ENCODE results near the gene HSPA1B. TPM values are rescaled to one million over a fixed set of nuclear protein-coding genes. Genes with fewer than 3 reads are reported as not detected.
A peak's percentile ranks its signal among the peaks of the same experiment; 100 is the strongest.
"Not testable (repeated sequence)": the region's sequence is repeated elsewhere in the genome, so short reads cannot be mapped to it uniquely, and the experiment has no call there.

The HSPA1B gene
- total and polyA plus RNA-seq, 2 experiments from 2014 or later: 111 to 172 TPM

GRCh38 chr6:31847276-31847978 lies 19.9 kb downstream of the HSPA1B start:
- H3K9me2 ChIP-seq (replicated peaks; ENCODE audit: insufficient read depth): no peaks in the 10 kb centered on the region
- H3K4me1 ChIP-seq (ENCODE audit: insufficient read depth): peaks cover 8% of the 10 kb centered on the region
- no peaks in the 10 kb centered on the region for H3K79me2 ChIP-seq
- H3K4me2 ChIP-seq: no peak overlapping the region
- H4K20me1 ChIP-seq (ENCODE audit: insufficient read depth, poor library complexity, severe bottlenecking): no peaks in the 10 kb centered on the region
- H3K4me3 ChIP-seq: no peak overlapping the region
- WGBS (ENCODE audit: low lambda C conversion rate, missing lambda C conversion rate): 83% methylated on average over 2 of the region's 2 CpGs
- no peak overlapping the region for H2AFZ ChIP-seq
- H3K36me3 ChIP-seq (replicated peaks; ENCODE audit: insufficient read depth, low read depth): no peaks in the 10 kb centered on the region
- no peak for TF ChIP-seq CTCF (IDR thresholded peaks at IDR 0.05; ENCODE audit: poor library complexity)
- peak; percentile 54 for DNase-seq (ENCODE audit: low spot score)
- H3K27me3 ChIP-seq: no peaks in the 10 kb centered on the region
- peak overlapping the region; percentile 82 for H3K27ac ChIP-seq
- no peaks in the 10 kb centered on the region for H3K9me3 ChIP-seq (ENCODE audit: low read depth)

GRCh38 chr6:31850765-31851484 lies 23.4 kb downstream of the HSPA1B start:
- Histone ChIP-seq H3K36me3 (replicated peaks; ENCODE audit: insufficient read depth, low read depth) (no peaks in the 10 kb centered on the region), H4K20me1 (ENCODE audit: insufficient read depth, poor library complexity, severe bottlenecking) (no peaks in the 10 kb centered on the region), H3K9me2 (replicated peaks; ENCODE audit: insufficient read depth) (no peaks in the 10 kb centered on the region), H3K4me1 (ENCODE audit: insufficient read depth) (peaks cover 8% of the 10 kb centered on the region), H2AFZ (no peak overlapping the region), H3K79me2 (no peaks in the 10 kb centered on the region), H3K4me2 (no peak overlapping the region), H3K27ac (peak overlapping the region; percentile 96), H3K9me3 (ENCODE audit: low read depth) (no peaks in the 10 kb centered on the region), H3K27me3 (no peaks in the 10 kb centered on the region), H3K4me3 (no peak overlapping the region)
- WGBS (ENCODE audit: low lambda C conversion rate, missing lambda C conversion rate): 97% methylated on average over 2 of the region's 2 CpGs
- no peak for TF ChIP-seq CTCF (IDR thresholded peaks at IDR 0.05; ENCODE audit: poor library complexity)
- TF ChIP-seq EZH2phosphoT487 (IDR thresholded peaks at IDR 0.05; ENCODE audit: low read depth, severe bottlenecking, unreplicated experiment): no peak
- no peak for TF ChIP-seq EZH2 (IDR thresholded peaks at IDR 0.05; ENCODE audit: borderline replicate concordance)
- no peak for DNase-seq (ENCODE audit: low spot score)

DNA sequence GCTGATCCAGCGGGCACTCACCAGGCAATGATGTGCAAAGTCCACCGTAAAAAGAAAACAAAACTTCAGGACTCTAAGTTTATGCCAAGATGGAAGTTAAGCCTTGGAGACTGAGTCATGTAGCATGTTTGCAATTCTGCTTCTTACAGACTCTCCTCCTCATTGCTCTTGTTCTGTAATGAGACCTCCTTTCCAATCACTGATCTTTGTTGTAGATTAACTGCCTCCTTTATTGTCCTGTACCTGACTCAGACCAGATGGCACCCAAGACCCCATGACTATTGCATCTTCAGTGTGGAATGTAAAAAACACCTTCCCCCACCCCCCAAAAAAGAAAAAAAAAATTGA lies 23.9 kb downstream of the HSPA1B start:
- Histone ChIP-seq H3K36me3 (replicated peaks; ENCODE audit: insufficient read depth, low read depth) (no peaks in the 10 kb centered on the region), H3K27me3 (no peaks in the 10 kb centered on the region), H3K79me2 (no peaks in the 10 kb centered on the region), H3K9me2 (replicated peaks; ENCODE audit: insufficient read depth) (no peaks in the 10 kb centered on the region), H3K4me1 (ENCODE audit: insufficient read depth) (peaks cover 8% of the 10 kb centered on the region), H4K20me1 (ENCODE audit: insufficient read depth, poor library complexity, severe bottlenecking) (no peaks in the 10 kb centered on the region), H3K4me2 (peak overlapping the region; percentile 35), H3K27ac (peak overlapping the region; percentile 96), H3K9me3 (ENCODE audit: low read depth) (no peaks in the 10 kb centered on the region), H2AFZ (no peak overlapping the region), H3K4me3 (no peak overlapping the region)
- TF ChIP-seq EZH2phosphoT487 (IDR thresholded peaks at IDR 0.05; ENCODE audit: low read depth, severe bottlenecking, unreplicated experiment): no peak
- TF ChIP-seq EZH2 (IDR thresholded peaks at IDR 0.05; ENCODE audit: borderline replicate concordance): no peak
- no peak for TF ChIP-seq CTCF (IDR thresholded peaks at IDR 0.05; ENCODE audit: poor library complexity)
- 59% methylated on average over 2 of the region's 2 CpGs for WGBS (ENCODE audit: low lambda C conversion rate, missing lambda C conversion rate)
- DNase-seq (ENCODE audit: low spot score): no peak

GRCh38 chr6:31851980-31852718 lies 24.6 kb downstream of the HSPA1B start:
- peak overlapping the region; percentile 96 for H3K27ac ChIP-seq
- WGBS (ENCODE audit: low lambda C conversion rate, missing lambda C conversion rate): 74% methylated on average over 22 of the region's 35 CpGs
- not testable (repeated sequence) for H3K9me2 ChIP-seq (replicated peaks; ENCODE audit: insufficient read depth); H3K79me2 ChIP-seq; H4K20me1 ChIP-seq (ENCODE audit: insufficient read depth, poor library complexity, severe bottlenecking); DNase-seq (ENCODE audit: low spot score); H3K36me3 ChIP-seq (replicated peaks; ENCODE audit: insufficient read depth, low read depth); H2AFZ ChIP-seq; H3K4me3 ChIP-seq; H3K4me1 ChIP-seq (ENCODE audit: insufficient read depth); H3K27me3 ChIP-seq; H3K9me3 ChIP-seq (ENCODE audit: low read depth)
- peak overlapping the region; percentile 35 for H3K4me2 ChIP-seq

DNA sequence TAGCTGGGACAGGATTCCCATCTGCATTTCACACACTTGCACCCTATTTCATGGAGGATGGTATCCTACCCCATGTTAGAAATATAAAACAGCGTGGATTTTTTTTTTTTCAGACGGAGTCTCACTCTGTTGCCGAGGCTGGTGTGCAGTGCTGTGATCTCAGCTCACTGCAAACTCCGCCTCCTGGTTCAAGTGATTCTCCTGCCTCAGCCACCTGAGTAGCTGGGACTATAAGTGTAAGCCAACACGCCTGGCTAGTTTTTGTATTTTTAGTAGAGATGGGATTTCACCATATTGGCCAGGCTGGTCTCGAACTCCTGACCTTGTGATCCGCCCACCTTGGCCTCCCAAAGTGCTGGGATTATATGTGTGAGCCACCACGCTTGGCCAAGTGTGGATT lies 30.2 kb downstream of the HSPA1B start:
- H3K9me3 ChIP-seq (ENCODE audit: low read depth); H3K4me2 ChIP-seq; H3K4me3 ChIP-seq; DNase-seq (ENCODE audit: low spot score); H3K9me2 ChIP-seq (replicated peaks; ENCODE audit: insufficient read depth); H2AFZ ChIP-seq; H3K27ac ChIP-seq; H3K27me3 ChIP-seq; H4K20me1 ChIP-seq (ENCODE audit: insufficient read depth, poor library complexity, severe bottlenecking); H3K36me3 ChIP-seq (replicated peaks; ENCODE audit: insufficient read depth, low read depth); H3K4me1 ChIP-seq (ENCODE audit: insufficient read depth): not testable (repeated sequence)
- peaks cover 19% of the 10 kb centered on the region for H3K79me2 ChIP-seq
- WGBS (ENCODE audit: low lambda C conversion rate, missing lambda C conversion rate): 96% methylated on average over 8 of the region's 8 CpGs

Measured in hepatocyte (in vitro differentiated cells).